K562 (cell line): ENCODE results near the gene STARD3NL.

Experiments used
- C11orf30 ChIP-seq: fragments of 450-650 bp; IDR thresholded peaks from 2 replicates; pipeline ENCODE4 v1.6.1; 2016; ENCODE audit warnings: low read depth, mild to moderate bottlenecking
- CTCF ChIP-seq, 3 experiments: IDR thresholded peaks in 2 of 3; conservative IDR thresholded peaks in 1 of 3; 2 replicates each; pipeline ENCODE4 v1.5.1; 2011 to 2012; ENCODE audit warnings: low read length in 3 of 3, mild to moderate bottlenecking in 3 of 3, control low read depth in 2 of 3, improper control_type of control experiment in 1 of 3, inconsistent platforms in 1 of 3, low read depth in 1 of 3, mixed read lengths in 1 of 3, moderate library complexity in 1 of 3; ENCODE audit not compliant: insufficient read depth in 2 of 3
- FOS ChIP-seq: IDR thresholded peaks from 3 replicates; pipeline ENCODE4 v1.6.1; 2011; ENCODE audit not compliant: insufficient read length; ENCODE audit errors: extremely low read depth
- FOXM1 ChIP-seq, 2 experiments: fragments of 450-650 bp in 1 of 2; sonication (generic) in 1 of 2; formaldehyde crosslinking in 1 of 2; IDR thresholded peaks; 2 replicates each; pipeline versions ENCODE4 v1.6.1 to v1.9.0; 2017 to 2022; ENCODE audit warnings: low read depth in 2 of 2, mild to moderate bottlenecking in 2 of 2, missing genetic modification reagents in 1 of 2, moderate library complexity in 1 of 2
- HDAC8 ChIP-seq: fragments of 450-650 bp; IDR thresholded peaks from 2 replicates; pipeline ENCODE4 v1.6.1; 2016; ENCODE audit warnings: mild to moderate bottlenecking, missing genetic modification characterization, moderate library complexity, missing compliant biosample characterization
- MAFF ChIP-seq: IDR thresholded peaks from 2 replicates; pipeline ENCODE4 v1.6.1; 2012; ENCODE audit warnings: low read length, improper control_type of control experiment
- NFIX ChIP-seq: fragments of 250-450 bp; sonication (Bioruptor Pico); IDR thresholded peaks from 2 replicates; pipeline ENCODE4 v1.4.0; 2020; ENCODE audit warnings: low read depth, mild to moderate bottlenecking, moderate library complexity
- RFX5 ChIP-seq: IDR thresholded peaks from 2 replicates; pipeline ENCODE4 v1.6.1; 2011; ENCODE audit warnings: low read depth, mild to moderate bottlenecking, improper control_type of control experiment, low read length
- ZBED1 ChIP-seq: IDR thresholded peaks from 2 replicates; pipeline ENCODE4 v1.6.1; 2014
- ZBTB33 ChIP-seq: sonication (generic); formaldehyde crosslinking; IDR thresholded peaks from 2 replicates; pipeline ENCODE4 v1.8.1; 2023; ENCODE audit warnings: mild to moderate bottlenecking, missing genetic modification reagents
- ZKSCAN8 ChIP-seq: fragments of 200-800 bp; sonication (Bioruptor generic); IDR thresholded peaks from 2 replicates; pipeline ENCODE4 v1.6.1; 2016; ENCODE audit warnings: missing genetic modification characterization, missing compliant biosample characterization
- ZNF146 ChIP-seq: IDR thresholded peaks from one replicate; pipeline ENCODE4 v1.6.1; 2018; ENCODE audit warnings: missing compliant biosample characterization; ENCODE audit not compliant: unreplicated experiment
- ZNF584 ChIP-seq: fragments of 200-800 bp; sonication (Bioruptor generic); IDR thresholded peaks from 2 replicates; pipeline ENCODE4 v1.6.1; 2016; ENCODE audit warnings: low read depth, mild to moderate bottlenecking, missing genetic modification characterization, missing compliant biosample characterization
- ZNF79 ChIP-seq: fragments of 250-450 bp; sonication (Bioruptor Pico); IDR thresholded peaks from 2 replicates; pipeline ENCODE4 v1.4.0; 2020; ENCODE audit warnings: low read depth, mild to moderate bottlenecking, moderate library complexity

GRCh38 chr7:38211940-38212339, 33.9 kb downstream of the STARD3NL start:
- TF ChIP-seq FOXM1 (IDR thresholded peaks at IDR 0.05; ENCODE audit: low read depth) (no peak), FOXM1 (CRISPR knock-in tag; IDR thresholded peaks at IDR 0.05; ENCODE audit: low read depth) (no peak), CTCF (IDR thresholded peaks at IDR 0.05 in 2 of 3, conservative IDR thresholded peaks at IDR 0.05 in 1 of 3; ENCODE audit: insufficient read depth in 2 of 3, low read depth in 1 of 3, low read length in 3 of 3) (no peak), C11orf30 (no peak), ZBED1 (no peak), HDAC8 (tag) (no peak), RFX5 (no peak), ZNF146 (CRISPR knock-in tag) (no peak), FOS (no peak), ZKSCAN8 (CRISPR knock-in tag) (no peak), ZNF584 (CRISPR knock-in tag) (no peak), NFIX (CRISPR knock-in tag) (no peak), ZBTB33 (no peak), ZNF79 (CRISPR knock-in tag) (no peak), MAFF (no peak)
